HL-60/S4 (cell line): ENCODE measurements around the gene NSUN6.

Experiments used
- in situ Hi-C: fragments of 300-500 bp; cut with MboI; formaldehyde crosslinking; loops from 2 replicates; pipeline ENCODE4 v1.14.3; 2022; ENCODE audit warnings: low sequenced_read_pairs

NSUN6 gene

DNA sequence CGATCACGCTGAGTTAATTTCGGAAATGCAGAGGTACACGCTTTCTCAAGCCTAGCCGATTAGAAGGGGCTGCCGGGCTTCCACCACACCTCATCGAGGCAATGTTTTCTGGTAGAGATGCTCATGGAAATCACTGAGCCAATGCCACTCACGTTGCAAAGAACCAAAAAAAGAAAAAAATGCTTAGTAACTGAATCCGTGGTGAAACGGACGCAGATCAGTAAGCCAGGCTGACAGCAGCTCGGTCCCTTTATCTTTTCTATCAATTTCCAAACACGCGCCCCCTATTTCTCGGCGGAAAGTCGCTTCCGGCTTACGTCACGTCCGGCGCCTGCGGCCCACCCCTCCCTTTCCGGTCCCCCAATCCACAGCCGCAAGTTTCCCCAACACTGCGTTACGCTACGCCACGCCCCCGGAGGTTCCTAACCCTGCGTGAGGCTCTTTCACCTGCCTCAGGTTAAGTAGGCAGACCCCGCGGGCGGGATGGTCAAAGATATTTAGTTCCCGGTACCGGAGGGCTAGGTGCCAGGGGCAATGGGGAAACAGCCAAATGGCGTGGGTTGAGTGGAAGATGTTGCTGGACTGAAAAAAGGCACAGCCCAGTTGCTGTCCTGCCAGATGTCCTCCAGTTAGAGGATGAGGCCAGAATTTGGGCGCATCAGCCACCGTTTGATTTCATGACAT is at the start of gene NSUN6:
NSUN6 (minus strand) TSS at position 264 of the 684 bp plus-strand sequence. CDS start 384 bp downstream, outside the sequence.
- in situ Hi-C loops = no loop called here

DNA sequence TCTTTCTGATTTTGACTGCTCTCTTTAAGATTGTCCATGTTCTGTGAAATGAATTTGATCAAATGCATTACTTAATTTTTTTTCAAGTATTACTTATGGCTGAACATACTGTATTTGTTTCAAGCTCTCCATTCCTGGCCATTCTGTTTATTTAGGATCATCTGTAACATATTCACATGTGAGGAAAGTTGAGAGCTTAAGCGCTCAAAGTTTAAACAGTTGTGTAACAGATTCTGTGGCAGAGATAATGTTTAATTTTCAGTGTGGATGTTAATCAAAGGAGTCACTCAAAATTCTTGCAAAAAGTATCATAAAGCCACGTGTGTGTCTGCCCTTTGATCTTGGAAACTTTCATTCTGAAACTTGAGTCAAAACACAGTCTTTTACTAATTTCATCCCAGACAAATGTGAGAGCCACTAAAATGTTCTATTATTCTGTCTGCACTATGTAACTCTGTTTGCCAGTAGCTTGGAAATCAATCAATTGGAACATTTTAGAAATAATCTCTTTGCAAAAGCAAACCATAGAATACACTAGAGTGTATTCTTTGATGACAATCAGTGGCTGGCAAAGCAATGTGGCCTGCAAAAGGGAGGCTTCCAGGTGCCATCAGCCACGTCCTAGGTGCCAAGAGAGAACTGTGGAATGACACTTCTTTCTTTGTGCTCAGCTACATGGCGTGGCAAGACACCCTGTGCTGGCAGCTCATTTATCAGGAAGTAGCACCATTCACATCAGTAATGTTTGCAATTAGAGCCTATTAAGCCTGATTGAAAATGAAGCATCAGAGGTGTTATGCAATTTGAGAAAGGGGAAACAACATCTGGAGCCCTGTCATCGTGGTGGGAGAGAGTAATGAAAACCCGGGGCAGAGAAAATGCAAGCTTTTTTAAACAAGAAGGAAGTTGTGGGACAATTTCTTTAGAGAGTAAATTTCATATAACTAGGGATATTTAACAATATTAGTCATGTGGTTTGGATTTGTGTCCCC is 48.8 kb upstream of the NSUN6 start:
- in situ Hi-C loops = no loop called here

GRCh38 chr10:18690541-18690940 is 39.2 kb upstream of the NSUN6 start:
- in situ Hi-C loops = no loop called here

GRCh38 chr10:18689498-18689897 is 38.1 kb upstream of the NSUN6 start:
- in situ Hi-C loops = no loop called here

GRCh38 chr10:18687706-18688105 is 36.3 kb upstream of the NSUN6 start:
- in situ Hi-C loops = no loop called here

- in situ Hi-C loops = no loop called here
Observed at GRCh38 chr10:18687195-18687594, 35.8 kb upstream of the NSUN6 start.

- in situ Hi-C loops = no loop called here
Observed at GRCh38 chr10:18685555-18685954, 34.2 kb upstream of the NSUN6 start.

DNA sequence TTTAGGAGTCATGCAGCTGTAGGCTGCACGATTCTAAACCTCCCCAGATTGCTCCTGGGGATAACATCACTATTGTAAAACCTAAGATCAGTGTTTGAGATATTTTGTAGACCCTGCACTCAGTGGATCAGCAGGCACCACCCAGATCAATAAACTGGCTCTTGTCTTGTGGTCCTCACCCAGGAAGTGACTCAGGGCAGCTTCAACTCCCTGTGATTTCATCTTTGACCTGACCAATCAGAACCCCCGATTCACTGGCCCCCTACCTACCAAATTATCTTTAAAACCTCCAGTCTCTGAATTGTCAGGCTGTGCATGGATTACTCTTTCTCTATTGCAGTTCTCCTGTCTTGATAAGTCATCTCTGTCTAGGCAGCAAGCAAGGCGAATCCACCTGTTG is 33.6 kb upstream of the NSUN6 start:
- in situ Hi-C loops = no loop called here

DNA sequence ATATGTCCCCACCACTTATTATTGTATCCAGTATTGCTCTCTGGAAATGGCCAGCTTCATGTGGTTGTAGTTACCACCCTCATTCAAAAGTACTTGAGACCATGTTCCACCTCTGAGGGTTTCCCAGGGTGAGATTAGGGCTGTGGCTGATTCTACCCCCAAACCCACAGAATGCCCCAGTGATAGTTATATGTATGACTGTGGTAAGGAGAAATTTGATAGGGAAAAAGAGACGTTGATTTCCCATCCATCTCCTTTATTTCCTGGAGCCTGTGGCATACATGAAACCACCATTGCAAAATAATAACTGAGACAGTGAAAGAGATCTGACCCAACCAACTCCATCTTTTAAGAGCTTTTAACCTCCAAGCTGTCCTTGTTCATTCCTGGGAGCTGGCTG is 33.0 kb upstream of the NSUN6 start:
- in situ Hi-C loops = no loop called here

DNA sequence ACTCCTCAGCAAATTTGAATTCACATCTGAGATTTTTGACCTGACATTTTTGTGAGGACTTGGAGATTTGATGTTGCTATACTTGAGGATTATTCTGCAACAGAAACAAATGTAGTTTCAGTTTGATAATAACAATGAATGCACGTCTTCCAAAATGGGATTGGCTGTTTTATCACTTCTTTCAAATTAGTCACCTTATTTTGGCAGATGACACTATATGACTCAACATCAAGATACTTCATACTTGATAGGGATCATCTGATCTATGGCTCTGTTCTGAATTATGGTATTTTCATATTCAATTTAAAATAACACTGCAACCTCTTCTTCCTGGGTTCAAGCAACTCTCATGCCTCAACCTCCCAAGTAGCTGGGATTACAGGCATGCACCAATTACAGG is 32.0 kb upstream of the NSUN6 start:
- in situ Hi-C loops = no loop called here

DNA sequence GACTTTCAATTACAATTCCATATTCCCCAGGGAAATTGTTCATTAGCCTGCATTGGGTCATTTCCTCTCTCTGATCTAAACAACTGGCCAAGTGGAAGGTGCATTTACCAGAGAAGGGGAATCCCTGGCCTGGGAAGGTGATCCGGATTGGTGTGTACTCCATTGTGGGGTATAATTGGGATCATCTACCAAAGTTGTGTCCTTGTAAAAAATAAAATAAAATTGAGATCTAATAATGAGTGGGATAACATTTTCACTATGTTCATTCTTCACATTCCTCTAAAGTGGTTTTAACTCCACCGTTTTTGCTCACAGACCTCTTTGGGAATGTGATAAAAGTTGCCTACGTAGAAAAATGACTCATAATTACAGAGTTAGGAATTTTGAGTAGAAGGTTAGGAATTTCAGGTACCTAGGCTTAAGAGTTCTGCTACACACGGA is 30.6 kb upstream of the NSUN6 start:
- in situ Hi-C loops = no loop called here

DNA sequence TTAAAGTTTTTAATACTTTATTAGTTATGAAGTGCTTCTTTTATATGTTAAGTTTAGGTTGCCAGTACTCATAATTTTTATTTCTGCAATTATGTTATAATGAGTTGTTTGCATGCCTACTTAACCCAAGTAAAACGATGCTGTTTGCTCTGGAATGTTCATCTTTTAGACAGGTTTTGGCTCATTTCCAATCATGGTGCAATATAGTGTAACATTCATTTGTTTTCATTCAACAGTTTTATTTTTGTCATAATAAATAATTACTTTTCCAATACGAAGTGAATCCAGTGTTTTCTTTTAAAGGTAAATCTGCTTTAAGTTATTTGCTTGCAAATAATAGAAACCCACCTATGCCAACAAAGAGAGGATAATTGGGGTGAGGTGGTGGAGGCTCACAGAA is 30.0 kb upstream of the NSUN6 start:
- in situ Hi-C loops = no loop called here

DNA sequence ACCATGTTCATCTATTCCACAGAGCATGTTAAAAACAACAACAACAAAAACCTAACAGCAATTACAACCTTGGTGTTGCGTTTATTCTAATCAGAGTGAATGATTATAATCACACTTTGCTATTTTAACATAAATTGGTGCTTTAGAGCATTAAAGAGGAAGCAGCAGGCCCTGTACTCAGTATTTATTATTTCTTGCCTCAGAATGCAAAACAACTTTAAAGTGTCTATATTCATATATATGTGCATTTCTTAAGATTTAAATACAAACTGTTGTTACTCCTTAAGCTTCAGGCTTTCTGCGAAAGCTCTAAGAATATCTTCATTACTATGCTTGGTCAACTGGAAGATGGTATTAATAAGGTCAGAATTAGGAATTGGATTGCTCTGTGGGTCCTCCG is 29.4 kb upstream of the NSUN6 start:
- in situ Hi-C loops = no loop called here

DNA sequence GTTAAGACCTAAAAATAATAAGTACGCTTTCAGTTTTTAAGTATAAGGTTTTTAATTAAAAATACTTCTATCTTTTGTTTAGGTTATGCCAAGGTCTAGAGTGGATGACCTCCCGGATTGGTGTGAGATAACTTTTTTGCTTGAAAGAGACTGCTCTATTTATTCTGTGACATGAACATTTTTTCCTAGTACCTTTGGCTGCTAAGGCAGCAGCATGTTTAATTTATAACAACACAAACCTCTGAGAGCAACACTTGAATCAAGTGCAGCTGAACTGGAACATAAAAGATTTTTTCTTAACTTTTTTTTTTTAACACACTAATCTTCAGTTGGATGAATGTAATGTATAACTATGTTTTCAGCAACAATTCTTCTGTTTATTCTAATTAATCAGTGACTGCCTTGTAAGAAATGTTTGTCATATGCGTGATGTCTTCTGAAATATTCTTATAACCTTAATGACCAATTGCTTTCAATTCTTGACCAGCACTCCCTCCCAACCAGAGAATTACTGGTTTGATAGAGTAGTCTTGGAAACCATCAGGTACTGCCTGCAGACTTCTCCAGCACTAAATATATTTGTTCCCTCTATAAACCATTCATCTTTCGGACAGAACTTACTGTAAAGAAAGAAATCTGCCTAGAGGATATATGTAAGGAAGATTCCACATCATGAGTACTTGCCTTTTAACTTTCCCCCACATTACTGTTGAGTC is 23.9 kb upstream of the NSUN6 start:
- in situ Hi-C loops = no loop called here

- in situ Hi-C loops = no loop called here
Observed at GRCh38 chr10:18668026-18668425, 16.6 kb upstream of the NSUN6 start.

- in situ Hi-C loops = no loop called here
Observed at GRCh38 chr10:18666810-18667209, 15.4 kb upstream of the NSUN6 start.

GRCh38 chr10:18665815-18666558 is 14.6 kb upstream of the NSUN6 start:
- in situ Hi-C loops = no loop called here

GRCh38 chr10:18664841-18665478 is 13.6 kb upstream of the NSUN6 start:
- in situ Hi-C loops = no loop called here

DNA sequence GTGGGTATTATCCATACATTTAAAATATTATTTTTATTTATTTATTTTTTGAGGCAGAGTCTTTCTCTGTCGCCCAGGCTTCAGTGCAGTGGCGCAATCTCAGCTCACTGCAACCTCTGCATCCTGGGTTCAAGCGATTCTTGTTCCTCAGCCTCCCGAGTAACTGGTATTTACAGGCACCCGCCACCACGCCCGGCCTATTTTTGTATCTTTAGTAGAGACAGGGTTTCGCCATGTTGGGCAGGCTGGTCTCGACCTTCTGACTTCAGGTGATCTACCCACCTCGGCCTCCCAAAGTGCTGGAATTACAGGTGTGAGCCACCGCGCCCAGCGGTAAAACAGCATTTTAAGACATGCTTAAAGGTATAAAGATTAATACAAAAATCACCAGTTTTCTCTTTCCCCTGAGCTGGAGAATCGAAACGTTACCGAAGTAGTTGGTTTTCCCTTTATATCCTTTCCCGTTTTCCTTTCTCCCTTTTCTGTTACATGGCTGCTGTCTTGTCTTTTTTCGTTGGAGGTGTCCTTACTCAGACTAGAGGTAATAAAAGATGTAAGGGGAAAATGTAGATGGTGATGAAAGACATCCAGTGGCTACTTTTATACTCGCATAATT is 9.5 kb upstream of the NSUN6 start:
- in situ Hi-C loops = no loop called here
